K562 (cell line): ENCODE results near the gene ADAR. TPM values are rescaled to one million over a fixed set of nuclear protein-coding genes. Genes with fewer than 3 reads are reported as not detected.
A peak's percentile ranks its signal among the peaks of the same experiment; 100 is the strongest.

Source experiments
- CBX8 ChIP-seq: fragments of 200-600 bp; sonication (generic); IDR thresholded peaks from 2 replicates; pipeline ENCODE4 v1.6.1; 2012; ENCODE audit warnings: borderline replicate concordance, mixed run types, low read depth, mild to moderate bottlenecking, moderate library complexity, mixed read lengths, low read length, control low read depth, inconsistent platforms; ENCODE audit not compliant: poor library complexity, severe bottlenecking; ENCODE audit errors: extremely low read depth
- DEAF1 ChIP-seq: fragments of 450-650 bp; formaldehyde crosslinking; IDR thresholded peaks from 2 replicates; pipeline ENCODE4 v1.4.0; 2020; ENCODE audit warnings: mild to moderate bottlenecking, moderate library complexity
- HSF4 ChIP-seq: fragments of 250-450 bp; sonication (Bioruptor Pico); IDR thresholded peaks from 2 replicates; pipeline ENCODE4 v2.1.2; 2022; ENCODE audit warnings: mild to moderate bottlenecking, moderate library complexity, borderline replicate concordance
- KLF16 ChIP-seq: IDR thresholded peaks from 2 replicates; pipeline ENCODE4 v1.6.1; 2016; ENCODE audit warnings: antibody characterized with exemption
- NFE2L1 ChIP-seq: fragments of 450-650 bp; IDR thresholded peaks from 2 replicates; pipeline ENCODE4 v1.6.1; 2016; ENCODE audit warnings: missing genetic modification characterization, low read depth, mild to moderate bottlenecking, missing compliant biosample characterization, moderate library complexity, borderline replicate concordance
- RBM22 ChIP-seq: fragments of 200-400 bp; formaldehyde crosslinking; IDR thresholded peaks from 2 replicates; pipeline ENCODE4 v1.6.1; 2018; ENCODE audit warnings: low read length, low read depth; ENCODE audit not compliant: poor library complexity, severe bottlenecking
- RREB1 ChIP-seq: fragments of 250-450 bp; sonication (Bioruptor Pico); IDR thresholded peaks from 2 replicates; pipeline ENCODE4 v1.4.0; 2020
- SLC30A9 ChIP-seq: fragments of 250-450 bp; sonication (Bioruptor Pico); IDR thresholded peaks from 2 replicates; pipeline ENCODE4 v1.8.0; 2022; ENCODE audit warnings: mild to moderate bottlenecking, moderate library complexity
- TAF7 ChIP-seq: fragments of 450-650 bp; IDR thresholded peaks from 2 replicates; pipeline ENCODE4 v1.6.1; 2016; ENCODE audit warnings: missing genetic modification characterization, missing compliant biosample characterization
- TCF15 ChIP-seq: fragments of 250-450 bp; sonication (Bioruptor Pico); IDR thresholded peaks from 2 replicates; pipeline ENCODE4 v1.8.0; 2022; ENCODE audit warnings: moderate library complexity, mild to moderate bottlenecking, inconsistent platforms
- USF1 ChIP-seq: sonication (generic); formaldehyde crosslinking; IDR thresholded peaks from 2 replicates; pipeline ENCODE4 v1.9.0; 2022; ENCODE audit warnings: mild to moderate bottlenecking, missing genetic modification reagents
- ZBED1 ChIP-seq: IDR thresholded peaks from 2 replicates; pipeline ENCODE4 v1.6.1; 2014
- ZBTB8A ChIP-seq: fragments of 450-650 bp; IDR thresholded peaks from 2 replicates; pipeline ENCODE4 v1.6.1; 2018; ENCODE audit warnings: mild to moderate bottlenecking, moderate library complexity; ENCODE audit not compliant: partially characterized antibody
- ZNF347 ChIP-seq: fragments of 450-650 bp; formaldehyde crosslinking; IDR thresholded peaks from 2 replicates; pipeline ENCODE4 v1.4.0; 2020; ENCODE audit warnings: low read depth, mild to moderate bottlenecking, moderate library complexity
- ZNF395 ChIP-seq: fragments of 200-800 bp; sonication (Bioruptor generic); IDR thresholded peaks from 2 replicates; pipeline ENCODE4 v1.6.1; 2017; ENCODE audit warnings: missing genetic modification characterization, missing compliant biosample characterization
- ZNF75A ChIP-seq: fragments of 450-650 bp; formaldehyde crosslinking; IDR thresholded peaks from 2 replicates; pipeline ENCODE4 v1.4.0; 2020; ENCODE audit warnings: mild to moderate bottlenecking
- ZNF76 ChIP-seq: fragments of 250-450 bp; sonication (Bioruptor Pico); IDR thresholded peaks from 2 replicates; pipeline ENCODE4 v1.4.0; 2020; ENCODE audit warnings: mild to moderate bottlenecking, moderate library complexity, borderline replicate concordance
- polyA plus RNA-seq, 8 experiments: library from polyadenylated mRNA; depleted of rRNA in 4 of 8; stranded (reverse) in 5 of 8; unstranded in 3 of 8; fragments of >200 nt; fragmentation: Nextera tagmentation in 2 of 8; fragmentation: Illumina TruSeq in 1 of 8; extraction: Ambion mirVana in 2 of 8; extraction: Trizol in 1 of 8; gene quantifications; 2 replicates each; pipeline versions ENCODE4 v1.2.1 to v1.2.3, GENCODE V29; 2011 to 2014; ENCODE audit warnings: inconsistent platforms in 1 of 8, missing spikeins in 1 of 8
- total RNA-seq, 7 experiments: library from RNA; depleted of rRNA in 6 of 7; stranded (reverse); fragments of >200 nt in 6 of 7; fragmentation: Illumina TruSeq in 2 of 7; extraction: Trizol in 2 of 7; gene quantifications; 2 replicates each; pipeline versions ENCODE4 v1.2.1 to v1.2.3, GENCODE V29; 2011 to 2021; ENCODE audit warnings: low replicate concordance in 1 of 7

Gene ADAR
- total and polyA plus RNA-seq, 9 of the 15 experiments (the other 6 are each of a cell fraction or from before 2014, with no cell fraction given): 30.1 to 123 (median 60.2) TPM

- TF ChIP-seq ZBTB8A: no peak
- no peak for TF ChIP-seq SLC30A9 (CRISPR knock-in tag)
- no peak for TF ChIP-seq RBM22
- TF ChIP-seq USF1: peak; percentile 93
- TF ChIP-seq RREB1 (CRISPR knock-in tag): no peak
- peak; percentile 73 for TF ChIP-seq KLF16
- TF ChIP-seq NFE2L1 (tag): no peak
- no peak for TF ChIP-seq ZNF75A (CRISPR knock-in tag)
- TF ChIP-seq ZBED1: no peak
- no peak for TF ChIP-seq HSF4 (CRISPR knock-in tag)
- TF ChIP-seq ZNF395 (CRISPR knock-in tag): no peak
- TF ChIP-seq DEAF1: no peak
- no peak for TF ChIP-seq ZNF76
- TF ChIP-seq ZNF347 (CRISPR knock-in tag): no peak
- TF ChIP-seq CBX8: no peak
- no peak for TF ChIP-seq TCF15
- TF ChIP-seq TAF7 (tag): no peak
Observed at GRCh38 chr1:154627257-154628120, 19.5 kb upstream of the ADAR start (continued).
